Measurements from ENCODE around the gene TNIP3. TPM values are rescaled to one million over a fixed set of nuclear protein-coding genes. Genes with fewer than 3 reads are reported as not detected.

Gene TNIP3
- total RNA-seq, 2 experiments from 2014 or later: 1.0 TPM; not detected in 1

DNA sequence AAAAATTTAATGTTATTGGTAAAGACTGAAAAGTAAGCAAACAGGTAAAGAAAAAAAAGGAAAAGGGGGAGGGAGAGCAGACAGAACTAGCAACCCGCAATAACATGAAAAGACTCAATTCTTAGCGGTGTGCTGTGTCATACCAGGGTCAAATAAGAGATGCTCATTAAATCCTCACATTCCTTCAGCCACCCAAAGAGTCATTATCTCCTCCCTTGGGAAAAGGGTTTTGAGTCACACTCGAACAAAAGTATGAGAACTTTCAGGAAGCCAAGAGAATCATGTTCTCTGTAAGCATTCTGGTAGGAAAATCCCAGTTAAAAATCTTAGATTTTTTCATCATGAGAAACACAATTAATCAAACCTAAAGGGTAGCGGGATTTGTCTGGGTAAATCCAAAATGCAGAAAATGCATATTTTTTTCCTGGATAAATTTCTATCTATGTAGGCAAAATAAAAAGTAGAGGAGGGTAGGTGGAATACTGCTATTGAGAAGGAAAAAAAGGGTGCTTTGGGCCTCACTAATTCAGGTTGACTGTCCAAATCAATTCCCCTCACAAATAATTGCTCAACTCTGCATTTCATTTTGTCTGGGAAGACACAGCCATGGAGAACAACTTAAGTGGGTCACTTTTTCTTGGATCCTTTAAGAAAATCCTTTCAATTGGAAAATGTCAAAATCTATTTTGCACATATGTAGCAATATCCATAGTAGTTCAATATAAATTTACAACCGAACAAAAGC, 23.2 kb downstream of the TNIP3 start:
- H4K20me1 ChIP-seq (ENCODE audit: insufficient read depth, low read length): no peaks in the 10 kb centered on the region
- H3K79me2 ChIP-seq (ENCODE audit: insufficient read depth, low read depth, low read length): no peaks in the 10 kb centered on the region
- H3K27ac ChIP-seq (ENCODE audit: low read depth, low read length, poor library complexity, severe bottlenecking): no peak overlapping the region
- POLR2A ChIA-PET: no interaction called here
- no peaks in the 10 kb centered on the region for H3K9me2 ChIP-seq (ENCODE audit: insufficient read depth, low read length)
- no peaks in the 10 kb centered on the region for H3K9me3 ChIP-seq (ENCODE audit: low read length)
- DNase-seq (ENCODE audit: low spot score): no peak
- no peak overlapping the region for H3K4me3 ChIP-seq (ENCODE audit: low read depth, low read length, poor library complexity, severe bottlenecking)
- intact Hi-C loops (cut with micrococcal nuclease; ENCODE audit: unreplicated experiment): no loop called here
- H3K36me3 ChIP-seq (ENCODE audit: insufficient read depth, low read length): no peaks in the 10 kb centered on the region
- BruUV-seq (replicated peaks): no TSS peak
- no peaks in the 10 kb centered on the region for H3K4me1 ChIP-seq (ENCODE audit: insufficient read depth, low read length, poor library complexity, severe bottlenecking)
- TF ChIP-seq, protein P1, sequence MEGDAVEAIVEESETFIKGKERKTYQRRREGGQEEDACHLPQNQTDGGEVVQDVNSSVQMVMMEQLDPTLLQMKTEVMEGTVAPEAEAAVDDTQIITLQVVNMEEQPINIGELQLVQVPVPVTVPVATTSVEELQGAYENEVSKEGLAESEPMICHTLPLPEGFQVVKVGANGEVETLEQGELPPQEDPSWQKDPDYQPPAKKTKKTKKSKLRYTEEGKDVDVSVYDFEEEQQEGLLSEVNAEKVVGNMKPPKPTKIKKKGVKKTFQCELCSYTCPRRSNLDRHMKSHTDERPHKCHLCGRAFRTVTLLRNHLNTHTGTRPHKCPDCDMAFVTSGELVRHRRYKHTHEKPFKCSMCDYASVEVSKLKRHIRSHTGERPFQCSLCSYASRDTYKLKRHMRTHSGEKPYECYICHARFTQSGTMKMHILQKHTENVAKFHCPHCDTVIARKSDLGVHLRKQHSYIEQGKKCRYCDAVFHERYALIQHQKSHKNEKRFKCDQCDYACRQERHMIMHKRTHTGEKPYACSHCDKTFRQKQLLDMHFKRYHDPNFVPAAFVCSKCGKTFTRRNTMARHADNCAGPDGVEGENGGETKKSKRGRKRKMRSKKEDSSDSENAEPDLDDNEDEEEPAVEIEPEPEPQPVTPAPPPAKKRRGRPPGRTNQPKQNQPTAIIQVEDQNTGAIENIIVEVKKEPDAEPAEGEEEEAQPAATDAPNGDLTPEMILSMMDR (conservative IDR thresholded peaks at IDR 0.05; ENCODE audit: low read length): no peak
- no peak for TF ChIP-seq EZH2phosphoT487 (IDR thresholded peaks at IDR 0.05; ENCODE audit: borderline replicate concordance, low read depth, low read length)
- CTCF ChIA-PET (ENCODE audit: unreplicated experiment): no interaction called here
- H3K4me2 ChIP-seq (ENCODE audit: low read length): no peak overlapping the region
- H2AFZ ChIP-seq (ENCODE audit: low read length): no peak overlapping the region

DNA sequence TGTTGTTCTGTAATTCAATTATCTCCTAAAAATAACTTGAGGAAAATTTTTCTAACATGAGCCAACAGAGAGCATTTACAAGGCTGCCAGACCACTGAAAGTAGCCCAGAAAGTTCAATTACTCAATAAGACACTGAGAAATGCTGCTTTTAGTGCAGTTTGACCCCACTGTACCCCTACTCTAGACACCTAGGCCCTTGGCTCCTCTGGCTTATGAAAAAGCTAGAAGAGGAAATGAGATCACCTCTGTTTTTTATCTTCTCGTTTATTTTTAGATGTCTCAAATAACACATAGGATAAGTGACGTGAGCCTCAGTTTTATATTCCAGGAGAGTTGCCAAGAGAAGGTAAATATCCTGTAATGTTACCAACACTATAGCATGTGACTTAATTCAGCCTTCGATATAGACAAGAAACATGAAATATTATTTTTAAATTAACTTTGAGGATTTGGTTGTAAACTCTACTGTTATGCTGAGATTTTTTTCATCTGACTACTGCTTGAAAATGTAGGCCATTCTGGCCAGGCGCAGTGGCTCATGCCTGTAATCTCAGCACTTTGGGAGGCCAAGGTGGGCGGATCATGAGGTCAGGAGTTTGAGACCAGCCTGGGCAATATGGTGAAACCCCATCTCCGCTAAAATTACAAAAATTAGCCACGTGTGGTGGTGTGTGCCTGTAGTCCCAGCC, 24.4 kb downstream of the TNIP3 start:
- no TSS peak for BruUV-seq (replicated peaks)
- Histone ChIP-seq H3K4me2 (ENCODE audit: low read length) (no peak overlapping the region), H3K9me3 (ENCODE audit: low read length) (no peaks in the 10 kb centered on the region), H3K27ac (ENCODE audit: low read depth, low read length, poor library complexity, severe bottlenecking) (no peak overlapping the region), H2AFZ (ENCODE audit: low read length) (no peak overlapping the region), H3K4me1 (ENCODE audit: insufficient read depth, low read length, poor library complexity, severe bottlenecking) (no peaks in the 10 kb centered on the region), H3K79me2 (ENCODE audit: insufficient read depth, low read depth, low read length) (no peaks in the 10 kb centered on the region), H3K36me3 (ENCODE audit: insufficient read depth, low read length) (no peaks in the 10 kb centered on the region), H3K4me3 (ENCODE audit: low read depth, low read length, poor library complexity, severe bottlenecking) (no peak overlapping the region), H4K20me1 (ENCODE audit: insufficient read depth, low read length) (no peaks in the 10 kb centered on the region), H3K9me2 (ENCODE audit: insufficient read depth, low read length) (no peaks in the 10 kb centered on the region)
- DNase-seq (ENCODE audit: low spot score): no peak
- no peak for TF ChIP-seq EZH2phosphoT487 (IDR thresholded peaks at IDR 0.05; ENCODE audit: borderline replicate concordance, low read depth, low read length)
- TF ChIP-seq, protein P1 (conservative IDR thresholded peaks at IDR 0.05; ENCODE audit: low read length): no peak
- intact Hi-C loops (cut with micrococcal nuclease; ENCODE audit: unreplicated experiment): no loop called here
- ChIA-PET POLR2A (no interaction called here), CTCF (ENCODE audit: unreplicated experiment) (no interaction called here)

Data from OCI-LY7 (cell line).